NCI-H2227 (cell line): ENCODE data around the gene ZNF511.
A peak's percentile ranks its signal among the peaks of the same experiment; 100 is the strongest.

Experiments used
- DNase-seq: peaks from one replicate; lab custom pipeline; 2025; ENCODE audit not compliant: unreplicated experiment; lab: John Stamatoyannopoulos, UW

The ZNF511 gene

GRCh38 chr10:133334503-133335245, 26.0 kb downstream of the ZNF511 start:
- no peak for DNase-seq

- DNase-seq = peak; percentile 40
Measured at GRCh38 chr10:133335246-133336117, 26.8 kb downstream of the ZNF511 start.

- DNase-seq = no peak
Measured at GRCh38 chr10:133336118-133336576, 27.4 kb downstream of the ZNF511 start.

- DNase-seq = peak; percentile 85
Measured at GRCh38 chr10:133336577-133337369, 28.1 kb downstream of the ZNF511 start, which contains the start of gene CALY. TSS of gene CALY (minus strand) at chr10:133336896. CDS start at chr10:133328989, 7,907 bp downstream.

- DNase-seq = no peak
Measured at GRCh38 chr10:133337370-133337725, 28.6 kb downstream of the ZNF511 start.

- DNase-seq = no peak
Measured at GRCh38 chr10:133338080-133339071, 29.7 kb downstream of the ZNF511 start.

GRCh38 chr10:133339708-133340380, 31.1 kb downstream of the ZNF511 start:
- DNase-seq = no peak

GRCh38 chr10:133341983-133342382, 33.3 kb downstream of the ZNF511 start:
- no peak for DNase-seq

- no peak for DNase-seq
Measured at GRCh38 chr10:133342942-133343341, 34.2 kb downstream of the ZNF511 start.

GRCh38 chr10:133343558-133343957, 34.8 kb downstream of the ZNF511 start:
- DNase-seq = no peak

- no peak for DNase-seq
Measured at GRCh38 chr10:133344236-133344635, 35.5 kb downstream of the ZNF511 start.

- DNase-seq = no peak
Measured at GRCh38 chr10:133346413-133346812, 37.7 kb downstream of the ZNF511 start.

- DNase-seq = no peak
Measured at GRCh38 chr10:133347710-133348517, 39.2 kb downstream of the ZNF511 start.

- no peak for DNase-seq
Measured at GRCh38 chr10:133349160-133349568, 40.5 kb downstream of the ZNF511 start.

- no peak for DNase-seq
Measured at GRCh38 chr10:133349577-133350011, 40.9 kb downstream of the ZNF511 start.

GRCh38 chr10:133350283-133350949, 41.7 kb downstream of the ZNF511 start:
- DNase-seq = no peak

GRCh38 chr10:133350950-133351329, 42.2 kb downstream of the ZNF511 start:
- no peak for DNase-seq
